ENCODE measurements around the gene TLE7.

The TLE7 gene

DNA sequence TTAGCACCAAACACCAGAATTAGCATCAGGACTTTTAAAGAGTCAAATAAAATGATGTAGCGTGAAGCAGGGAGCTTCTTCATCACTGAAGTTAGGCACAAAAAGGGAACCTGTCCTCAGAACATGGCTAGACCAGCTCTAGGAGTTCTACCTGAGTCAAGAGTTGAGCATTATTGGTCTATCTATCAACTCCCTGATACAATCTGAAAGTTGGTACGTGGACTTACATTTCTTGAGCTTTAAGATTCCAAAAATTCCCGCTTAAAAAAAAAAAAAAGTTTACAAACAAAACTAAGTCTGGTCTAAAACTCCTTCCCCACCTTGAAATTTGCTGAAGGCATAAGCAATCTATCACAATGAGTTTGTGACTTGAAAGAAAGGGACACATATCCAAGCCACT lies 12.3 kb downstream of the TLE7 start:
- H3K27ac ChIP-seq, result no peak overlapping the region
- H3K4me1 ChIP-seq (ENCODE audit: low read depth, poor library complexity, severe bottlenecking), result no peaks in the 10 kb centered on the region
- no peak overlapping the region for H2AFZ ChIP-seq (ENCODE audit: low read depth)
- H3K36me3 ChIP-seq (ENCODE audit: insufficient read depth), result no peaks in the 10 kb centered on the region
- H3K27me3 ChIP-seq (ENCODE audit: insufficient read depth, low read depth), result no peaks in the 10 kb centered on the region
- no peaks in the 10 kb centered on the region for H4K20me1 ChIP-seq (ENCODE audit: insufficient read depth)
- H3K4me3 ChIP-seq (IDR thresholded peaks at IDR 0.05; ENCODE audit: insufficient read depth, low read depth, low read length), result no peak overlapping the region
- TF ChIP-seq, protein P1, sequence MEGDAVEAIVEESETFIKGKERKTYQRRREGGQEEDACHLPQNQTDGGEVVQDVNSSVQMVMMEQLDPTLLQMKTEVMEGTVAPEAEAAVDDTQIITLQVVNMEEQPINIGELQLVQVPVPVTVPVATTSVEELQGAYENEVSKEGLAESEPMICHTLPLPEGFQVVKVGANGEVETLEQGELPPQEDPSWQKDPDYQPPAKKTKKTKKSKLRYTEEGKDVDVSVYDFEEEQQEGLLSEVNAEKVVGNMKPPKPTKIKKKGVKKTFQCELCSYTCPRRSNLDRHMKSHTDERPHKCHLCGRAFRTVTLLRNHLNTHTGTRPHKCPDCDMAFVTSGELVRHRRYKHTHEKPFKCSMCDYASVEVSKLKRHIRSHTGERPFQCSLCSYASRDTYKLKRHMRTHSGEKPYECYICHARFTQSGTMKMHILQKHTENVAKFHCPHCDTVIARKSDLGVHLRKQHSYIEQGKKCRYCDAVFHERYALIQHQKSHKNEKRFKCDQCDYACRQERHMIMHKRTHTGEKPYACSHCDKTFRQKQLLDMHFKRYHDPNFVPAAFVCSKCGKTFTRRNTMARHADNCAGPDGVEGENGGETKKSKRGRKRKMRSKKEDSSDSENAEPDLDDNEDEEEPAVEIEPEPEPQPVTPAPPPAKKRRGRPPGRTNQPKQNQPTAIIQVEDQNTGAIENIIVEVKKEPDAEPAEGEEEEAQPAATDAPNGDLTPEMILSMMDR (conservative IDR thresholded peaks at IDR 0.05; ENCODE audit: low read depth, low read length), result no peak
- H3K4me2 ChIP-seq, result no peak overlapping the region
- no peaks in the 10 kb centered on the region for H3K79me2 ChIP-seq (ENCODE audit: insufficient read depth, low read depth)
- no peak overlapping the region for H3K9ac ChIP-seq

DNA sequence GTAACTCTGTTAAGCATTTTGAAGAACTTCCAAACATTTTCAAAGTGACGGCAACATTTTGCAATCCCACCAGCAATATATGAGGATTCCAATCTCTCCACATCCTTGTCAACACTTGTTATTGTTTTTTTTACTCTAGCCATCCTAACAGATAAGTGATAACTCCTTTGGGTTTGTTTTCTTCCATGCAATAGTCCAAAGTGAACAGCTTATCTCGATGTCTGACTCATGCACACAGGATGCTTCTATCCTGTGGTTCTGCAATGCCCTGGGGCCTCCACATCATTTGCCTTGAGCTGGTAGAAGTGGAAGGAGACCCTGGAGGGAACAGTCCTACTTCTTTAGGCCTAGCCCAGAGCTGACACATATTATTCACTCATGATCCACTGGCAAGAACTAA lies 13.0 kb downstream of the TLE7 start:
- Histone ChIP-seq H3K79me2 (ENCODE audit: insufficient read depth, low read depth) (no peaks in the 10 kb centered on the region), H3K4me2 (no peak overlapping the region), H3K27me3 (ENCODE audit: insufficient read depth, low read depth) (no peaks in the 10 kb centered on the region), H3K36me3 (ENCODE audit: insufficient read depth) (no peaks in the 10 kb centered on the region), H2AFZ (ENCODE audit: low read depth) (no peak overlapping the region), H3K4me1 (ENCODE audit: low read depth, poor library complexity, severe bottlenecking) (no peaks in the 10 kb centered on the region), H3K27ac (no peak overlapping the region), H3K4me3 (IDR thresholded peaks at IDR 0.05; ENCODE audit: insufficient read depth, low read depth, low read length) (no peak overlapping the region), H4K20me1 (ENCODE audit: insufficient read depth) (no peaks in the 10 kb centered on the region), H3K9ac (no peak overlapping the region)
- TF ChIP-seq, protein P1 (conservative IDR thresholded peaks at IDR 0.05; ENCODE audit: low read depth, low read length), result no peak

DNA sequence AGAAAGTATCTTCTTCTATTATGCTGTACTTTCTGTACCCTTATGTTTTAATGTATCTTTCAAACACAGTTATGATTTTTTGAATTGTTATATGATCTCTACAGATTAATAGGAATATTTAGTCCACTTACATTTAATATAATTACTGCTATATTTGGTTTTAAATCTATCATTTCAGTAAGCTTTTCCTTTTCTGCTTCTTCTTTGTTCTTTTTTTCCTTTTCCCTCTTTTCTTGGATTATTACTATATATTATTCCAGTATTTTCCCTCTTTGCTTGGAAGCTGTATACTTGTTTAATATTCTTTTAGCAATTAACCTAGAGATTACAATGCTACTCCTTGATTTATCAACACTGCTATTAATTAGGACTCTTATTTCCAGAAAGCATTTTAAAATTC lies 13.5 kb downstream of the TLE7 start:
- TF ChIP-seq, protein P1 (conservative IDR thresholded peaks at IDR 0.05; ENCODE audit: low read depth, low read length), result no peak
- no peak overlapping the region for H3K27ac ChIP-seq
- H3K4me1 ChIP-seq (ENCODE audit: low read depth, poor library complexity, severe bottlenecking), result no peaks in the 10 kb centered on the region
- H3K4me3 ChIP-seq (IDR thresholded peaks at IDR 0.05; ENCODE audit: insufficient read depth, low read depth, low read length), result no peak overlapping the region
- no peaks in the 10 kb centered on the region for H3K27me3 ChIP-seq (ENCODE audit: insufficient read depth, low read depth)
- no peaks in the 10 kb centered on the region for H3K79me2 ChIP-seq (ENCODE audit: insufficient read depth, low read depth)
- no peak overlapping the region for H3K4me2 ChIP-seq
- no peak overlapping the region for H2AFZ ChIP-seq (ENCODE audit: low read depth)
- no peaks in the 10 kb centered on the region for H3K36me3 ChIP-seq (ENCODE audit: insufficient read depth)
- H3K9ac ChIP-seq, result no peak overlapping the region
- no peaks in the 10 kb centered on the region for H4K20me1 ChIP-seq (ENCODE audit: insufficient read depth)

DNA sequence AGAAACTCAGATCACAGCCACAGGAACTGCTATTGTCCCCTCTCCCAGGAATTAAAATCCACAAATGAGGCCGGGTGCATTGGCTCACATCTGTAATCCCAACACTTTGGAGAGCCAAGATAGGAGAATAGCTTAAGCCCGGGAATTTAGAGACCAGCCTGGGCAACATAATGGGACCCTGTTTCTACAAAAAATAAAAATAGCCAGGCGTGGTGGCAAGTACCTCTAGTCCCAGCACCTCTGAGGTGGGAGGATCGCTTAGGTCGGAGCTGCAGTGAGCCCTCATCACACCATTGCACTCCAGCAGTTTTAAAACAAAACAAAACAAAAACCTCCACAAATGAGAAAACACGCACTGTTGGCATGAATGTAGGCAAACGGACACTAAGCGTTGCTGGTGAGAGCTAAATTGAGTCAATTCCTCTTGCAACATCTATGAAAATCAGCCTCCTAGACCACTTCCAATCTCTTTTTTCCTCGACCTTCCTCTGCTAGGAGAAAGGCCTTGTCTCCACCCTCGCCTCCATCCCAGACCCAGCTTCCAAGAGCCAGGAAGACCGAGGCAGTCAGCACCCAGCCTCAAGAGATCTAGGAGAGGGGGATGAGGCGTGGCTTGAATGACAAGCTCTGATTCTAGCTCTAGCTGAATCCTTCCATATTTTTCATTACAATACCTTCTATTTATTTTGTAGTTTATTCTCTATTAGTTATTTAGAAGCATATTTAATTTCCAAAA lies 14.8 kb downstream of the TLE7 start:
- H3K9ac ChIP-seq, result no peak overlapping the region
- no peaks in the 10 kb centered on the region for H3K27me3 ChIP-seq (ENCODE audit: insufficient read depth, low read depth)
- H2AFZ ChIP-seq (ENCODE audit: low read depth), result no peak overlapping the region
- H3K4me1 ChIP-seq (ENCODE audit: low read depth, poor library complexity, severe bottlenecking), result no peaks in the 10 kb centered on the region
- no peak overlapping the region for H3K4me2 ChIP-seq
- no peak overlapping the region for H3K4me3 ChIP-seq (IDR thresholded peaks at IDR 0.05; ENCODE audit: insufficient read depth, low read depth, low read length)
- no peaks in the 10 kb centered on the region for H4K20me1 ChIP-seq (ENCODE audit: insufficient read depth)
- no peak overlapping the region for H3K27ac ChIP-seq
- TF ChIP-seq, protein P1 (conservative IDR thresholded peaks at IDR 0.05; ENCODE audit: low read depth, low read length), result no peak
- no peaks in the 10 kb centered on the region for H3K36me3 ChIP-seq (ENCODE audit: insufficient read depth)
- no peaks in the 10 kb centered on the region for H3K79me2 ChIP-seq (ENCODE audit: insufficient read depth, low read depth)

All from KMS-11 (cell line).